GM19240 (cell line): ENCODE data around the gene WBP2.

Experiments
- DNase-seq: peaks from one replicate; pipeline ENCODE4 v3.0.0; 2011; ENCODE audit warnings: low spot score; ENCODE audit not compliant: insufficient read length

WBP2 gene

DNA sequence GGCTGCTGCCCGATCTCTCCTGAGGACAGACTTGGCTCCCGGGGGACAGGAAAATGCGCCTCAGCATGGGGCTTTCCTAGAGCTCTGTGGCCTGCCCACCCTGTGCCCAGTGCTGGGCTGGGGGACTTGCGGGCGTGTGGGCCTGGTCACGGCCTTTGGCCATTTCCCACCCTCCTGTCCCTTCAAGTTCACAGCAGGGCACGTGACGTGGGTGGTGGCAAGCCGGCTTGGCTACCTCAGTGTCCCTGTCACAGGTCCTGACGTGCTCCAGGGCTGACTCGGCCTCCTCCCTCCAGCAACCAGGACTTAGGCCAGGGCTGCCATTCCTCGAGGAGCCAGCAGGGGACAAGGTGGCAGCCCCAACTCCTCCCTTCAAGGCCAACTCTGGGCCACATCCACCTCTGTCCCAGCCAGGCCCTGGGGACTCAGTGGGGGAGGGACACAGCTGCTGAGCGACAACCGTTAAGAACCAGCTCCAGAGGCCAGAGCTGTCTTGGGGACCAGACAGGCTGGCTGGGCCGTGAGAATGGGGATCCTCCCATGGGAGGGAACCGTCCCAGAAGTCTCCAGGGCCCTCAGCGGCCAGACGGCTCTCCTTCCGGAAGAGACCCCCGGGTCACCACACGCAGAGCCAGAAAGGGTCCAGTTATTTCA, 9.9 kb downstream of the WBP2 start:
- peak; percentile 91 for DNase-seq

DNA sequence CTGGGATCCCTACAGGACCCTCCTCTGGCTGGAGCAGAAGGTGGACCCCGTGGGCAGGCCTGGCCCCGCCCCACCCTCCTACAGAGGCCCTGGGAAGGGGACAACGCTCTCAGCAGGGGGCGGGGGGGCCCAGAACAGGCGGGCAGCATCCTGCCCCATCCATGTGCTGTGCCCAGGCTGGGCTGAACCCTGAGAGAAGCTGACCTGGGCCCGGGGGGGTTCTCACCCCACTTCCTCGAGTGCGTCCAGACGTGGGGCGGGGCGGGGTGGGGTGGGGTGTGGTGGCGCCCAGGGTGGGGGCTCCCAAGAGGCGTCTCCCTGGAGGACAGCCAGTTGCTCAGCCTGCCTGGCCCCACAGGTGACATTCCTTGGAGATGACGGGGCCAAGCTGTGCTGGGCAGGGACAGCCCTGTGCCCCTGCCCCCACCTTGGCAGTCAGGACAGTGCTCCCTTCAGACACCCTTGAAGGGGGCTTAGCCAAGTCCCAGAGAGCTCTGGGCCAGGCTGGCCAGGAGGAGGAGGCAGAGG, 10.5 kb downstream of the WBP2 start:
- no peak for DNase-seq

DNA sequence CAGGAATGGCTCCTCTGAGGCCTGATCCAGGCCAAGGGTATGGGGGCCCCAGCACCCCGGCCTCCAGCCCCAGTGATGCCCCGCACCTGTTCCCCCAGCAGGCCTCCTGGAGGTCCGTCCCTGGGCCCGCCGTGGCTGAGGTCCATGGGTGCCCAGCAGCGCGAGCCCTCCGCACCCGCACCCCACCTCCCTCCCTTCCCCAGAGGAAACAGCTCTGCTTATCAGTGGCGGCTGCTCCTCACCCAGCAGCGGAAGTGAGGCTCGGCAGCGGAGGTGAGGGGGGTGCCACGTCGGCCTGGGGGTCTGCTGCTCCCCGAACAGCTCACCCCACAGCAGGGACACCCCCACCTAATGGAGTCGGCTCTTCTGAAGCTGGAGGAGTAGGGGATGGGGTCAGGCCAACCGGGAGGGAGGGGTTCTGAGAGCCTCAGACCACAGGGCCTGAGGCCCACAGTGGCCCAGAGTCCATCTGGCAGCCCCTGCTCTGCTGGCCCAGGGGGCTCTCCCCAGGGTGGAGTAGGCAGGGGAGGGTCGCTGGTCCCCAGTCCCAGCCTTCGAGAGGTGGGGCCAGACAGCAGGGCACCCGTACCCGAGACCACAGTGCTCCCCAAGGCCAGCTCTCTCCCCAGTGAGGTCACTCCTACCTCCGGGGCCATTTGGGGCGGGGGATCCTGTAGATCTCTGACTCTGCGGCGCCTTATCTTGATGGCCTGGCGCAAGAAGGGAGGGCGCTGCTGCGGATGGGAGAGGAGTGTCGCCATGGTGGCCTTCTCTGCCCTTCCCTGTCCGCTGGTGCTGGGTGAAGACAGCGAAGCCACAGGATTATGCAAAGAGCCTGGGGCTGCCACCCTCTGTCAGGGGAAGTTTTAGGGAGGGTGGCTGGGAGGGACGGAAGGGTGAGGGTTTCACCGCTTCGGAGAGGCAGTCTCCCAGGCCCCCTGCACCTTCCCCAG, 11.3 kb downstream of the WBP2 start, which contains the start of gene UNC13D:
Gene UNC13D (minus strand): TSS at position 828 of the 953 bp plus-strand sequence. CDS start 67 bp downstream, at position 761.
- DNase-seq = peak; percentile 62

DNA sequence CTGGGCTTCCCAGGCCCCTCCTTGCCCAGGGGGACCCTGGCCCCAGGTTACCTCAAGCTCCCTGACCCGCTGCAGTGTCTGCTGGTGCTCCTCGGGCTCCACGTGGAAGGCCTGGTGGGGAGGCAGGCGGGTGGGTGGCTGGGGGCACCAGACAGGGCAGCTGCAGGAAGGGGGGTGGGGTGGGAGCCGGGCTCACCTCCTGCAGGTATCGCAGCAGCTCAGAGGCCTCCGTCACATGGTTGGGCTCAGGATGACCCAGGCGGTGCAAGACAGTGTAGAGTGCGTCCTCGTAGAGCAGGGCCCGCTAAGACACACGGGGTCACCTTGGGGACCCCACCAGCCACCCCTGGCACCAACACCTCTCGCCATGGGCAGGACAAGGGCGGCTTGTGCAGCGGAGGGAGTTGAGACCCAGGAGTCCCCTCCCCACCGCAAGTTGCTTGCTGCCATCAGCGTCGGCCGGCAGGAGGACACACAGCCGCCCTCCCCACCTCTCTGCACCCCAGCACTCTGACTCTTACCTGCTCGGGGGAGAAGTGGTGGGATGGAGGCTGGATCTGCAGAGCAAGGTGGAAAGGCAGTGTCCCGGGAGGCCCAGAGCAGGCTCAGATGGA, 12.1 kb downstream of the WBP2 start:
- no peak for DNase-seq

DNA sequence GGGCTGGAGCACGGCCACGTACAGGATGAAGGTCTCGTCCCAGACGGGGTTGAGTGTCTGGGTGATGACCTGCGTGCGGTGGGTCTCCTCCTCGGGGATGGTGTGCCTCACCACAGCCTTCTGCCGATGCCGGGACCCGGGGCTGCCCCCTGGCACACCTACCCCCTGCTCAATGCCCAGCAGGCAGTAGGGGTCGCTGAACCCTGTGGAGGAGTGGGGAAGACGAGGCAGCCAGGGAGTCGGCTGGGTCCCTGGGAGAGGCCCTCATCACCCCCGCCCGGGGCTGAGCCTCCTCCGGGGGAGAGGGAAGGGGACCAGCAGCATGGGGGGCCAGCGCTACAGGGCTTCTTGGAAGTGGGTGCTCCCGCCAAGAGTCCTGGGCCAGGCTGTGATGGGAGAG, 12.7 kb downstream of the WBP2 start:
- DNase-seq = no peak

DNA sequence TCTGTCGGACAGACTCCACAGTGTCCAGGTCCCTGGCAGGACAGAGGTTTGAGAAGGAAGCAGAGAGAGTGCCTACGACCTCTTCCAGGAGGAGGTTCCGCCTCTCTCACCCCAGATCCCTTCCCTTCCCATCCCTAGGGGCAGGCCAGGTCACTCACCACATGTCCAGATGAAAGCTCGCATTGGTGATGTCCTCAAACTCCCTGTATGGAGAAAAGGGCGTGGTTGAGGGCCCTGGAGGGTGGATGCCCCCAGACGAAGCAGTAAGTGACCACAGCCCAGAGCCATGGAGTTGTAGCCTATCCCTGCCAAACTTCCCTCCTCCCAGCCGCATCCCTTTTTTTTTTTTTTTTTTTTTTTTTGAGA, 14.4 kb downstream of the WBP2 start:
- no peak for DNase-seq

DNA sequence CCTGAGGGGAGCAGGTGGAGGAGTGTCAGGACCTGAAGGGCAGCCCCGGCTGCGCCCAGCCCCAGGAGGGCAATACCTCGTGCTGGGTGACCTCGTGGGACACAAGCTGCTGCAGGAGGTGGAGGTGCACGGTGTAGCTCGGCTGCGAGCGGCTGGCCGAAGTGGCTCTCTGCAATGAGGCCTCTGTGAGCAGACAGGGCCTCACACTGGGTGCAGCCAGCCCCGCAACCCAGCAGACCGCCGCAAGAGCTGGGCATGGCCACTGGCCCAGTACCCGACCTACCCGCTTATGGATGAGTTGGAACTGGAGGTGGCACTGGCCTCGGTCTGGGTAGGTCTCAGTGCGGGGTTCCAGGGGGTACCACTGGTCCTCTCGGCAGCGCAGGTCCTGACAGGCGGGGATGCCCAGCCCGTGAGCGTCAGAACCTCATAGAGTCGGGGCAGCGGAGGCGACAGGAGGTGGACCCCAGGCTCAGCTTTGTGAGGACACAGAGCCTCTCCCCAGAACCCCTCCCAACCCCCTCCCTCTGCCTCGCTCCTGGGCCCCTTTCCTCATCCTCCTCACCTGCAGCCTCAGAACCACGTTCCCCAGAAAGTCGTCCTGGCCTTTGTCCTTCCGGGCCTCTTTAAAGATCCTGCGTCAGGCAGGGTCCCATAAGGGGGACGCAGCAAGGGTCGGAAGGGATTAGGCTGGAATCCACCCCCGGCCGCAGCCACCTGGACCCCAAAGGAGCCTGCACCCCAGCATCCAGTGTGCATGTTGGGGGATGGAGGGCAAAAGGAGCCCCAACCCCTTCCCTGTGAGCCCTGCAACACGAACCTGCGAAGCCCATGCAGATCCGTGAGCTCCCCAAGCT, 15.0 kb downstream of the WBP2 start:
- DNase-seq = no peak

DNA sequence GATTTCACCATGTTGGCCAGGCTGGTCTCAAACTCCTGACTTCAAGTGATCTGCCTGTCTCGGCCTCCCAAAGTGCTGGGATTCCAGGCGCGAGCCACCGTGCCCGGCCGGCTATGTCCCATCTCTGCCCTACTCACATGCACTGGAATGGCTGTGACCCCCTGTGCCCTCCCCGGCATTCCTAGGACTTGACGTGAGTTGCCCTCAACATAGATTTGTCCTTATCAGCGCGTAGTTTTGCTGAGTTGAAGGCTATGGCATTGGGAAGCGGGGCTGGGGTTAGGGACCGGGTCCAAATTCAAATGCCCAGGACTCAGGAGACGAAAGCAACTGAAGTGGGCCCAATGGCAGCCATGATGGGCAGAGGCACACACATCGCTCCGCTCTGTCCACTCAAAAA, 16.7 kb downstream of the WBP2 start:
- no peak for DNase-seq

DNA sequence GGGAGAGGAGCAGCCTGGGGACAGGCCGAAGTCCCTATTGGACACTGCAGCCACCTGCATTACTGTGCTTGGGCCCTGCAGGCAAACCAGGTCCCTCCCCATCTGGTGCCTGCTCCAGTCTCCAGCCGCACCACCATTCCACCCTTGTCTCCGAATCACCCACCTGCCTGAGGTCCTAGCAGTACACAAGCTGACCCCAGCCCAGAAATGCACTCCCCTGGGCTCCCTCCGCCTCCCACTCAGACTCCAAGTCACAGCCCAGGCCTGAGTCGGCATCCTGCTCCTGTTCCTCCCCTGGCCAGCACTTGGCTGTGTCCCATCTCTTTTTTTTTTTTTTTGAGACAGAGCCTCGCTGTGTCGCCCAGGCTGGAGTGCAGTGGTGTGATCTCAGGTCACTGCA, 17.2 kb downstream of the WBP2 start:
- no peak for DNase-seq

DNA sequence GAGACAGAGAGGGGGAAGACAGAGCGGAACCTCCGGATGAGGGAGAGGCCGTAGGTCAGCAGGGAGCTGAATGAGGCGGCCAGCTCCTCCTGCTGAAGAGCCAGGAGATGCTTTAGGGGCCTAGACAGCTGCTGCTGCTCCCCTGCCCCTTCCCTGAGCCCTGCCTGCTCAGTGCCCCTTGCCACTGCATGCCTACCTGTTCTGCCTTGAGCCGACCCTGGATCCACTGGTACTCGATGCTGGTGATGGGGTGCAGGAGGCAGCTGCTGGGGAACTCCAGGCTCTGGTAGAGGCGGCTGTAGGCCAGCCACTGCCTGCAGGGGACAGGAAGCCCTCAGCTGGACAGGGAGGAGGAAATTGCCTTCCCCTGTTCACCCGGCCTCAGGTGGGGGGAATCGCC, 18.5 kb downstream of the WBP2 start:
- DNase-seq = no peak

DNA sequence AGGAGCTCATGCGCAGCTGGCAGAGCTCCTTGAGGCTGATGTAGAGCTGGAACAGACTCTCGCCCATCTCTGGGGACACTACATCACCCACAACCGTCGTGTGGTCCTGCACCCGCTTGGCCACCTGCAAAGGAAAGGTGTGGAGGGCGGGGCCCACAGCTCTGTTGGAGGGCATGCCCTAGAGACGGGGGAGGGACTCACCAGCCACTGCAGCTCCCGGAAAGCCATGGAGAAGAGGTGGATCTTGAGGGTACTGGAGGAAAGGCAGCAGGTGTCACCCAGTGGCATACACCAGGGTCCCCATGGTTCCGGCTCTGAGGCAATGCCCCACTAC, 19.5 kb downstream of the WBP2 start:
- no peak for DNase-seq

DNA sequence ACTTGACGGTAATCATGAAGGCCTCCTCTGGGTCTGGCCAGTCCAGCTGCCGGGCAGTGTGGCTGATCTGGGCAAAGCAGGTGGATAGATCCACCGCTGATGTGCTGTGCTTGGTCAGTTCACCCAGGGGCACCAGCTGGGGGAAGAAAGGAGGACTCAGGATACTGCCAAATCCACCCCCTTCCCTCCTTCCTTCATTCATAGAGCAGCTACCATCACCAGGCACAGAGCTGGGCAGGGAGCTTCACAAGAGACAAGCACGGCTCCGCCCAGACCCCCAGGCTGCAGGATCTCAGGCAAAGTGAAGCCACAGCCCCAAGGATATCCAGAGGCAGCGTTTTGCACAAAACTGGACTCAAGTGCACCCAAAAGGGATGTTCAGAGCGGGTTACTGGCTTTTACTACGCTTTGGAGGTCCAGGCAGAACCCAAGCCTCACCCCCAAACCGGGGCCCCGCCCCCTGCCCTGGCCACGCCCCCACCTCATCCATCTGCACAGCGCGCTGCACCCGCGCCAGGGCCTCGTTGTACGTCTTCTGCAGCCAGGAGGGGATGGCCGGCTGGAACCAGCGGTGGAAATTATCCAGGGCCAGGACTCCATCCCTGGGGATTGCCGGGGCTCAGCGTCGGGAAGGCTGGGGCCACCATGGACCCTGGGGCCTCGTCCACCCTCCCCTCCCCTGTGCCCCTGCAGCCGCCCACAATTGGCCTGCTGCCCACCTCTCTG, 20.0 kb downstream of the WBP2 start:
- no peak for DNase-seq

DNA sequence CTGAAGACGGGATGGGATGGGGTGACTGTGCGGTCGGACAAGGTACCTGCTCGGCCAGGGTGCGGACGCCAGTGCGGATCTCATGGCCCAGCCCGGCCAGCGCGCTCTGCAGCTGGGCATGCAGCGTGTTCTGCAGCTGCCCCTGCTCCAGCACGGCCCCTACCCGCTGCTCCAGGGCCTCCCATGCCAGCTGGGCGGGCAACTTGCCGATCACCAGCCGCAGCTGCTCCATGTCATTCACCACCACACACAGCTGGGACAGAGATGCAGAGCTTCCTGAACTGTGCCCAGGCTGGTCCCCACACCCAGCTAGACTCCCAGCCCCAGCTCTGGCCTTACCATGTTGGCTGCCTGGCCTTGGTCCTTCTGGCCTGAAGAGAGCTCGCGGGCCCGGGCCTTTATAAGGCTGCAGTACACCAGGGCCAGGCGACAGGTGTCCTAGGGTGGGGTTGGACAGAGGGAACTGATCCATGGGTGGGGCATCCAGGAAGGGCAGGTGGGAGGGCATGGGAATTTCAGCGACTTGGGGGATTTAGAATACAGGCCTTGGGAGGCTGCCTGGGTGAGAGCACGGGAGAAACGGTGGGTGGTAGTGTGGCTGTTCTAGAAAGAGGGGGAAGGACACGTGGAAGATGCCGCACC, 20.7 kb downstream of the WBP2 start:
- DNase-seq = no peak

DNA sequence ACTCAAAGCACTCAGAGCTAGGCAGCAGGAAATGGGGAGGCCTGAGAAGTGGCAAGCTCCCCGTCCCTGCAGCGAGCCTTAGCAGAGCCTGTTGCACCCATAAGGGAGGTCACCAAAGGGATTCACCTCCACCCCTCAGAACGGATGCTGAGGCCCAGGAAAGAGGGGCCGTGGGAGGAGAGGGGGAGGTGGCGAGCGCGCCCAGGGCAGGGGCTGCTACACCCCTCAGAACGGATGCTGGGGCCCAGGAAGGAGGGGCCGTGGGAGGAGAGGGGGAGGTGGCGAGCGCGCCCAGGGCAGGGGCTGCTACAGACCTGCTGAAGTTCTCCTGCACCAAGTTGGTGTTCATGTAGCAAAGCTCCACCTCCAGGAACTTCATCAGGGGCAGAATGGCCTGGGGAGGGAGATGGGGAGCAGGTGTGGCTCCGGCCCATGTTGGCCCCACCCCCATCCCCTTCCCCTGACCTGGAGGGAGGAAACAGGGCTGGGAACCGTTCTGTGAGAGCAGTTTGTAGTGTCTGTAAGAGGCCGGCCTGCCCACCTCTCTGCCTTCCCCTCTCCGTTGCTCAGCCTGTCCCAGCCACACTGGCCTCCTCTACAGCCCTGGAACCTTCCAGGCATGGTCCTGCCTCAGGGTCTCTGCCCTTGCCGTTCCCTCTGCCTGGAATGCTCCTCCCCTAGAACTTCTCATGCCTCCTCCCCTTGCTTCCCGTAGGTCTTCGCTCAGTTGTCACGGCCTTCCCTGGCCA, 22.3 kb downstream of the WBP2 start:
- DNase-seq = no peak

DNA sequence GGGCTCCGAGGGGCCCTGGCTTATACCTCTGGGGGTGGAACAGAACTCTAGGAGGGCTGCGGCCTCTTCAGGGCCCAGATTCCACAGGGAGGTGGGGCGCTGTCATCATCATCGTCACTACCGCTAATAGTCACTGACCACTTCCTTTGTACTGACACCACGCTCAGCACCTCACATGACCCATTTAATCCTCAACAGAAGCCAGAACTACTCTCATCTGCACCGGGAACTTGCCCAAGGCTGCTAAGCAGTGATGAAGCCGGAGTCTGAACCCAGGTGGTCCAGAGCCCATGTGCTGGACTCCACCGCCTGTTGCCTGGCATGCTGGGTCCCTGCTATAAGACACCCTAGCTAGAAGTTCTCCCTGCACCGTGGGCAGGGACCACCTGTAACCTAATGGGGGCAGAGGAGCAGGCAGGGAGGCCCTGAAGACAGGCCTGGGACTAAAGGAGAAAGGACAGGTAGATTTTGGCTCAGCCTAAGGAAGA, 22.9 kb downstream of the WBP2 start:
- DNase-seq = no peak

DNA sequence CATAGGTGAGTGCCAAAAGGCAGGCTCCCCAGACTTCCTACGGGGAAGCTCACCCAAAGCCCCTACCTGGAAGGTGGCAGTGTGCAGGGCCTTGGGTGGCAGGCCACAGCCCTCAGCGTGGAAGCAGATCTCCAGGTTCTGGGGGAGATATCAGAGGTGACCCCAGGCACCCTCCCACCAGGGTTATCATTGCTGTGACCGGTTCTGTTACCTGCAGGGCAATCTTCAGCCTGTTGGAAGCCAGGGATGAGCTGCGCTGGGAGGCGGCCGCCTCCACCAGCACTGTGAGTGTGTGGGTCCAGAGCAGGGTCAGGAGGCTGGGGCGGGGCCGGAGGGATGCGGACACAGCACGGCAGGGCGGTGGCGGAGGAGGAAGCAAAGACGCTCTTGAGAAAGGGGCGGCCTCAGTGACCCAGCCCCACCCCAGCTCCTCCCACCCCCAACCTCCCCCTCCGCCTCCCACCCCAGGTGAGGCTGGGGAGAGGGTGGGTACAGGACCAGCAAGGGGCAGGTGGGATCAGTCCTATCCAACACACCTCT, 24.0 kb downstream of the WBP2 start:
- no peak for DNase-seq

DNA sequence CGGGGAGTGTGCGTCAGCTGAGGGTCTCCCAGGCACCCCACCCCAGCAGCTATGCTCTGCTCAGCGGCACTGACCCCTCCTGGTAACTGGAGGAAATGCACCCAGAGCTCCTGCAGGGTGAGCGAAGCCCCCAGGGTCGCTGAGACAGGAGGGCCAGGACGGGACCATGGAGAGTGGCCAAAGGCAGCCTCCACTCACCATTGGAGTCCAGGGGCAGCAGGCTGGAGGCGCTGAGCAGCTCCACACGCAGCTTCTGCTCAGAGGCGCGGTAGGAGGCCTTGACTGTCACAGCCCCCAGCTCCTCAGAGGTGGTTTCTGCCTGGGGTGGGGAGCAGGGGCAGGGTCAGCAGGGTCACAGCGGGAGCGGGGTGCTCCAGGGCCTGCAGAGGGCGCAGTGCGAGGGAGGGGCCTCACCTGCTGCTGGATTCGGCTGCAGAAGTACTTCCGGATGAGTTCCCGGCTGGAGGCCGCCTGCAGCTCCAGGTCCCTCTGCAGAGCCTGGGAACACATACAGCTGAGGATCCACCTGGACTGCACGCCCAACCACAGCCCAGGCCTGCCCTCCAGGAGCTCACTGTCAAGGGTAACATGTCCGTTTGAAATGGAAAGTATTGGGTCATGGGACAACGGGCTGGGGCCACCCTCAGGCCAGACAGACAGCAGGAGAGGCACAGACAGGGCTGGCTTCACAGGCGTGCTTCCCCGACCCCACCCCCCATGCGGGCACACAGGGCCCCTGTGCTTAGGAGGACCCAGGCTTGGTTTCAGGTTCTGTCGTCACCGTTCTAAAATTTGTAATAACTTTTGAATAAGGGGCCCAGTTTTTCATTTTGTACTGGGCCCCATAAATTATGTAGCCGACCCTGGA, 24.7 kb downstream of the WBP2 start:
- DNase-seq = no peak

DNA sequence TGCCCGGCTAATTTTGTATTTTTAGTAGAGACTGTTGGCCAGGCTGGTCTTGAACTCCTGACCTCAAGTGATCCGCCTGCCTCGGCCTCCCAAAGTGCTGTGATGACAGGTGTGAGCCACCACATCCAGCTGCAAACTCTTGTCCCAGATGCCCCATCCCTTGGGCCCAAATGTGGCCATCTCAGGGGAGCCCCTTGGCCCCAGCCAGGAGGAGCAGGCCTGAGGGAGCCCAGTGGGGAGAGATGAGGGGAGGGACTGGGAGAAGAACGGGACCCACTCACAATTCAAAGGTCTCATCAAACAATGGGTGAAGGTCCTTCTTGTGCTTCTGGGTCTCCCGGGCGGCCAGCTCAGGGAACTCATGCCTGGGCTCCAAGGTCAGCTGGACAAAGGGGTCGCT, 25.4 kb downstream of the WBP2 start:
- DNase-seq = no peak
